OCI-LY3 (cell line): ENCODE measurements around the gene NIT2.
"Not testable (repeated sequence)": the region's sequence is repeated elsewhere in the genome, so short reads cannot be mapped to it uniquely, and the experiment has no call there.

Source experiments
- H2AFZ ChIP-seq: fragments of 200-600, 300-600 bp; shearing (Covaris generic); 2 replicates; pipeline ENCODE4 v1.6.0; 2014; ENCODE audit warnings: antibody characterized with exemption, low read depth, low read length
- H3K27ac ChIP-seq: fragments of 200-600, 300-600 bp; sonication (generic); 2 replicates; pipeline ENCODE4 v1.5.1; 2014; ENCODE audit warnings: mild to moderate bottlenecking, low read length, moderate library complexity, mixed read lengths
- H3K27me3 ChIP-seq: fragments of 200-600, 300-600 bp; sonication (generic); 2 replicates; pipeline ENCODE4 v1.6.1; 2014; ENCODE audit warnings: low read depth, low read length, mixed read lengths
- H3K36me3 ChIP-seq: fragments of 200-600, 300-600 bp; sonication (generic); replicated peaks from 2 replicates; pipeline ENCODE3; 2014; ENCODE audit warnings: low read depth, low read length, mixed read lengths
- H3K4me1 ChIP-seq: fragments of 300-600, 200-600 bp; sonication (generic); 2 replicates; pipeline ENCODE4 v1.6.1; 2014; ENCODE audit warnings: low read length, mixed read lengths
- H3K4me2 ChIP-seq: fragments of 200-600, 300-600 bp; sonication (generic); 2 replicates; pipeline ENCODE4 v1.6.1; 2014; ENCODE audit warnings: low read length, mixed read lengths
- H3K4me3 ChIP-seq: fragments of 300-600, 200-600 bp; sonication (generic); 2 replicates; pipeline ENCODE4 v1.5.1; 2014; ENCODE audit warnings: antibody characterized with exemption, mild to moderate bottlenecking, low read length, moderate library complexity
- H3K79me2 ChIP-seq: fragments of 300-600, 200-600 bp; shearing (Covaris generic); 2 replicates; pipeline ENCODE4 v1.6.1; 2014; ENCODE audit warnings: mild to moderate bottlenecking, low read length, mixed read lengths
- H3K9ac ChIP-seq: fragments of 300-600, 200-600 bp; shearing (Covaris generic); 2 replicates; pipeline ENCODE4 v1.6.0; 2014; ENCODE audit warnings: mild to moderate bottlenecking, low read length, moderate library complexity
- H3K9me3 ChIP-seq: fragments of 200-600, 300-600 bp; shearing (Covaris generic); 2 replicates; pipeline ENCODE4 v1.6.1; 2014; ENCODE audit warnings: low read length, mixed read lengths; ENCODE audit not compliant: insufficient read depth
- H4K20me1 ChIP-seq: fragments of 200-600, 300-600 bp; sonication (generic); 2 replicates; pipeline ENCODE4 v1.6.1; 2016; ENCODE audit warnings: low read length, mixed read lengths; ENCODE audit not compliant: insufficient read depth
- CTCF ChIP-seq: fragments of 200-600, 300-600 bp; sonication (generic); IDR thresholded peaks from 2 replicates; pipeline ENCODE4 v1.5.1; 2014; ENCODE audit warnings: antibody characterized with exemption, low read length, low read depth
- EZH2phosphoT487 ChIP-seq: fragments of 200-600 bp; shearing (Covaris generic); IDR thresholded peaks from 2 replicates; pipeline ENCODE4 v1.6.1; 2018; ENCODE audit warnings: antibody characterized with exemption, mixed run types, low read depth

Gene NIT2

DNA sequence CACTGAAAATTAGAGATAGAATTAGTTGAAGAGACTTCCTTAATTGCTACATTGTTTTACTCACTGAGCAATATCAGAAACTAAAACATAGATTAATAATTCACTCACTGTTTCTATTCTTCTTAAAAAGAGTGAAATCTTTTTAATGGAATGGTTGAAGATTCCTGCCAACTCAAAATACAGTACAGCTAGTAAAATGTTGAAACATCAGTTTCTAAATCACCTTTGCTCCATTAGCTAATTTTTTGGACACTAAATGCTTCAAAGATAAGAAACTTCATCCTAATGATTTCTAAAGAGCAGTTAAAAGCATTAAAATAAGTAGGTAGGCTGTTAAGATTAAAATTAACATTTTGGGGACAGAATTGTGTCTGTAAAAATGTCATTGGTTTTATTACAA is 10.5 kb upstream of the NIT2 start:
- H3K27me3 ChIP-seq, result no peaks in the 10 kb centered on the region
- TF ChIP-seq EZH2phosphoT487 (no peak), CTCF (no peak)

GRCh38 chr3:100325827-100326226 is 8.7 kb upstream of the NIT2 start:
- H3K27me3 ChIP-seq, result no peaks in the 10 kb centered on the region
- no peak for TF ChIP-seq CTCF
- TF ChIP-seq EZH2phosphoT487, result no peak
- H3K36me3 ChIP-seq, result no peaks in the 10 kb centered on the region
- no peaks in the 10 kb centered on the region for H3K9me3 ChIP-seq
- no peak overlapping the region for H3K27ac ChIP-seq
- H4K20me1 ChIP-seq, result no peaks in the 10 kb centered on the region
- peaks cover 4% of the 10 kb centered on the region for H3K4me1 ChIP-seq
- no peaks in the 10 kb centered on the region for H3K79me2 ChIP-seq
- H2AFZ ChIP-seq, result no peak overlapping the region
- H3K9ac ChIP-seq, result no peak overlapping the region
- H3K4me3 ChIP-seq, result no peak overlapping the region
- H3K4me2 ChIP-seq, result no peak overlapping the region

More for the DNA sequence above, 10.5 kb upstream of the NIT2 start:
- Histone ChIP-seq H3K36me3 (no peaks in the 10 kb centered on the region), H3K4me3 (no peak overlapping the region), H3K79me2 (no peaks in the 10 kb centered on the region), H3K9me3 (no peaks in the 10 kb centered on the region), H2AFZ (no peak overlapping the region), H3K9ac (no peak overlapping the region), H3K27ac (no peak overlapping the region), H4K20me1 (no peaks in the 10 kb centered on the region), H3K4me1 (peaks cover 4% of the 10 kb centered on the region), H3K4me2 (no peak overlapping the region)

- not testable (repeated sequence) for H3K79me2 ChIP-seq, H3K4me2 ChIP-seq, H3K9ac ChIP-seq, H3K9me3 ChIP-seq, H3K27me3 ChIP-seq, H3K4me3 ChIP-seq, H3K36me3 ChIP-seq, H4K20me1 ChIP-seq, H2AFZ ChIP-seq, H3K27ac ChIP-seq, H3K4me1 ChIP-seq
Observed at GRCh38 chr3:100327377-100327776, 7.2 kb upstream of the NIT2 start.

- no peaks in the 10 kb centered on the region for H3K36me3 ChIP-seq
Observed at GRCh38 chr3:100329800-100330489, 4.6 kb upstream of the NIT2 start.

More at GRCh38 chr3:100329800-100330489, 4.6 kb upstream of the NIT2 start:
- H3K9ac ChIP-seq, result no peak overlapping the region
- no peaks in the 10 kb centered on the region; the same call in 1 of the 2 replicates for H3K79me2 ChIP-seq
- H3K9me3 ChIP-seq, result no peaks in the 10 kb centered on the region
- no peak for TF ChIP-seq CTCF
- TF ChIP-seq EZH2phosphoT487, result no peak
- H3K4me1 ChIP-seq, result no peaks in the 10 kb centered on the region
- no peak overlapping the region for H3K27ac ChIP-seq
- H3K27me3 ChIP-seq, result no peaks in the 10 kb centered on the region
- H2AFZ ChIP-seq, result no peak overlapping the region
- H3K4me2 ChIP-seq, result no peak overlapping the region
- no peaks in the 10 kb centered on the region for H4K20me1 ChIP-seq
- H3K4me3 ChIP-seq, result no peak overlapping the region
